IMR-90 (cell line): ENCODE data around the gene ACCSL.

Source experiments
- CEBPB ChIP-seq: IDR thresholded peaks from 2 replicates; pipeline ENCODE4 v1.6.1; 2012; ENCODE audit warnings: low read depth, low read length, improper control_type of control experiment
- CTCF ChIP-seq: conservative IDR thresholded peaks from 2 replicates; pipeline ENCODE4 v1.5.1; 2012; ENCODE audit warnings: mild to moderate bottlenecking, low read depth, low read length, improper control_type of control experiment
- ELK1 ChIP-seq: fragments of 150-350 bp; IDR thresholded peaks from 2 replicates; pipeline ENCODE4 v1.6.1; 2016; ENCODE audit warnings: low read depth, mild to moderate bottlenecking, low read length, moderate library complexity, borderline replicate concordance
- FOS ChIP-seq: fragments of 150-350 bp; IDR thresholded peaks from 2 replicates; pipeline ENCODE4 v1.6.1; 2016; ENCODE audit warnings: low read depth, low read length
- MAFK ChIP-seq: IDR thresholded peaks from 2 replicates; pipeline ENCODE4 v1.6.1; 2012; ENCODE audit warnings: low read depth, low read length, improper control_type of control experiment
- MAZ ChIP-seq: IDR thresholded peaks from 2 replicates; pipeline ENCODE4 v1.6.1; 2012; ENCODE audit warnings: low read depth, mild to moderate bottlenecking, low read length, improper control_type of control experiment, moderate library complexity, borderline replicate concordance
- POLR2A ChIP-seq: IDR thresholded peaks from 2 replicates; pipeline ENCODE4 v1.6.1; 2012; ENCODE audit warnings: mild to moderate bottlenecking, low read depth, low read length
- RAD21 ChIP-seq: IDR thresholded peaks from 2 replicates; pipeline ENCODE4 v1.6.1; 2012; ENCODE audit warnings: low read length, improper control_type of control experiment
- RCOR1 ChIP-seq: IDR thresholded peaks from 2 replicates; pipeline ENCODE4 v1.6.1; 2012; ENCODE audit warnings: mild to moderate bottlenecking, low read length, improper control_type of control experiment; ENCODE audit not compliant: insufficient replicate concordance
- RFX5 ChIP-seq: IDR thresholded peaks from 2 replicates; pipeline ENCODE4 v1.8.0; 2012; ENCODE audit warnings: low read depth, mild to moderate bottlenecking, low read length, moderate library complexity
- SMC3 ChIP-seq: fragments of 150-350 bp; IDR thresholded peaks from 2 replicates; pipeline ENCODE4 v1.6.1; 2016; ENCODE audit warnings: low read depth, mild to moderate bottlenecking, antibody characterized with exemption, low read length, moderate library complexity
- USF2 ChIP-seq: fragments of 150-350 bp; IDR thresholded peaks from 2 replicates; pipeline ENCODE4 v1.6.1; 2017; ENCODE audit warnings: mild to moderate bottlenecking, antibody characterized with exemption, low read length, low read depth

GRCh38 chr11:44047931-44048431 is at the start of gene ACCSL:
- TF ChIP-seq CTCF, result no peak
- no peak for TF ChIP-seq CEBPB
- no peak for TF ChIP-seq POLR2A
- TF ChIP-seq RAD21, result no peak
- no peak for TF ChIP-seq RFX5
- TF ChIP-seq MAFK, result no peak
- no peak for TF ChIP-seq MAZ
- no peak for TF ChIP-seq SMC3
- no peak for TF ChIP-seq FOS
- no peak for TF ChIP-seq RCOR1
- TF ChIP-seq ELK1, result no peak
- TF ChIP-seq USF2, result no peak
